Lung (tissue), 12 donors: ENCODE data around the gene GADD45A. TPM values are rescaled to one million over a fixed set of nuclear protein-coding genes. Genes with fewer than 3 reads are reported as not detected.
A peak's percentile ranks its signal among the peaks of the same experiment; 100 is the strongest.

Source experiments
- ATAC-seq: fragments of 200-7000 bp; cut with Tn5 transposase; one replicate; pipeline ENCODE4 v1.9.1; 2020; ENCODE audit warnings: moderate number of reproducible peaks; ENCODE audit not compliant: insufficient read depth, low FRiP score
- DNase-seq, 3 donors: peaks; one replicate each; pipeline ENCODE4 v3.0.0-alpha.2; 2013 to 2017
- H3K27ac ChIP-seq, 2 donors: one replicate each; pipeline ENCODE4 v1.5.1; 2013; ENCODE audit warnings: mild to moderate bottlenecking in 2 of 2, moderate library complexity in 2 of 2, control low read depth in 1 of 2, inconsistent platforms in 1 of 2, low read depth in 1 of 2, low read length in 1 of 2
- H3K27me3 ChIP-seq, 3 donors: one replicate each; pipeline ENCODE4 v1.5.1; 2013; ENCODE audit warnings: low read length in 2 of 3; ENCODE audit not compliant: control insufficient read depth in 3 of 3, insufficient read depth in 3 of 3
- H3K36me3 ChIP-seq, 4 donors: one replicate each; pipeline ENCODE4 v1.5.1; 2013; ENCODE audit warnings: low read length in 4 of 4, mild to moderate bottlenecking in 1 of 4, moderate library complexity in 1 of 4; ENCODE audit not compliant: control insufficient read depth in 4 of 4, insufficient read depth in 4 of 4
- H3K4me1 ChIP-seq, 5 donors: one replicate each; pipeline ENCODE4 v1.5.1; 2013; ENCODE audit warnings: low read length in 5 of 5, mild to moderate bottlenecking in 2 of 5, moderate library complexity in 1 of 5; ENCODE audit not compliant: control insufficient read depth in 5 of 5, insufficient read depth in 5 of 5
- H3K4me3 ChIP-seq: one replicate; pipeline ENCODE4 v1.5.1; 2013; ENCODE audit warnings: mild to moderate bottlenecking, control low read depth, moderate library complexity
- H3K9ac ChIP-seq, 2 donors: one replicate each; pipeline ENCODE4 v1.5.1; 2013; ENCODE audit warnings: low read length in 2 of 2, control low read depth in 1 of 2; ENCODE audit not compliant: insufficient read depth in 1 of 2
- H3K9me3 ChIP-seq, 4 donors: one replicate each; pipeline ENCODE4 v1.5.1; 2013; ENCODE audit warnings: low read length in 3 of 4, mild to moderate bottlenecking in 1 of 4, moderate library complexity in 1 of 4; ENCODE audit not compliant: control insufficient read depth in 4 of 4, insufficient read depth in 3 of 4
- WGBS, 2 donors: extraction: QIAGEN DNeasy Blood & Tissue Kit; methylation state at CpG; one replicate each; pipeline ENCODE4 v1.1.7; 2013; 5-methylcytosine and 5-hydroxymethylcytosine counted together
- polyA plus RNA-seq, 2 donors: library from polyadenylated mRNA; stranded (reverse); fragments of 200-250 nt; gene quantifications; one replicate each; pipeline ENCODE4 v1.2.1, GENCODE V29; 2013
- total RNA-seq, 2 donors: library from RNA; depleted of rRNA in 1 of 2; stranded (reverse); fragments of >200 nt in 1 of 2; gene quantifications; one replicate each; pipeline ENCODE4 v1.2.1, GENCODE V29; 2014 to 2021
- TF ChIP-seq, protein P1 (sequence below): IDR thresholded peaks from 2 replicates; pipeline ENCODE4 v1.5.1; 2012; ENCODE audit warnings: mild to moderate bottlenecking; ENCODE audit errors: control extremely low read depth, extremely low read depth
- donor health status: control.
- donor health status: control.
- donor health status: Bipolar disorder and iron deficiency.
- donor health status: healthy.
- donor health status: DM: yes; HTN: yes; CAD: no.

The GADD45A gene
- total and polyA plus RNA-seq, 4 donors, result 12.9 to 52.0 (median 35.2) TPM

- H3K9me3 ChIP-seq, result no peaks in the 10 kb centered on the region
- H3K27ac ChIP-seq, result peak overlapping the region in 1 of 2 donors; percentile 55
- TF ChIP-seq, protein P1, sequence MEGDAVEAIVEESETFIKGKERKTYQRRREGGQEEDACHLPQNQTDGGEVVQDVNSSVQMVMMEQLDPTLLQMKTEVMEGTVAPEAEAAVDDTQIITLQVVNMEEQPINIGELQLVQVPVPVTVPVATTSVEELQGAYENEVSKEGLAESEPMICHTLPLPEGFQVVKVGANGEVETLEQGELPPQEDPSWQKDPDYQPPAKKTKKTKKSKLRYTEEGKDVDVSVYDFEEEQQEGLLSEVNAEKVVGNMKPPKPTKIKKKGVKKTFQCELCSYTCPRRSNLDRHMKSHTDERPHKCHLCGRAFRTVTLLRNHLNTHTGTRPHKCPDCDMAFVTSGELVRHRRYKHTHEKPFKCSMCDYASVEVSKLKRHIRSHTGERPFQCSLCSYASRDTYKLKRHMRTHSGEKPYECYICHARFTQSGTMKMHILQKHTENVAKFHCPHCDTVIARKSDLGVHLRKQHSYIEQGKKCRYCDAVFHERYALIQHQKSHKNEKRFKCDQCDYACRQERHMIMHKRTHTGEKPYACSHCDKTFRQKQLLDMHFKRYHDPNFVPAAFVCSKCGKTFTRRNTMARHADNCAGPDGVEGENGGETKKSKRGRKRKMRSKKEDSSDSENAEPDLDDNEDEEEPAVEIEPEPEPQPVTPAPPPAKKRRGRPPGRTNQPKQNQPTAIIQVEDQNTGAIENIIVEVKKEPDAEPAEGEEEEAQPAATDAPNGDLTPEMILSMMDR, result no peak
- WGBS, 2 donors, result 53 to 70% methylated on average over 3 of the region's 3 CpGs
- ATAC-seq (no peak), DNase-seq (no peak)
- H3K36me3 ChIP-seq, result no peaks in the 10 kb centered on the region
- H3K27me3 ChIP-seq, result no peaks in the 10 kb centered on the region
- no peak overlapping the region for H3K9ac ChIP-seq
- H3K4me1 ChIP-seq, result peaks cover 0 to 31% (median 6%) of the 10 kb centered on the region in 5 donors
- H3K4me3 ChIP-seq, result no peak overlapping the region
Observed at GRCh38 chr1:67682659-67683197, 2.3 kb upstream of the GADD45A start.

- 25 to 42% methylated on average over 3 of the region's 3 CpGs for WGBS, 2 donors
- peaks cover 0 to 27% (median 6%) of the 10 kb centered on the region in 5 donors for H3K4me1 ChIP-seq
- peak overlapping the region in 1 of 2 donors; percentile 55 for H3K27ac ChIP-seq
- no peak overlapping the region for H3K9ac ChIP-seq
- DNase-seq, result no peak
- H3K9me3 ChIP-seq, result no peaks in the 10 kb centered on the region
- no peak overlapping the region for H3K4me3 ChIP-seq
- no peaks in the 10 kb centered on the region for H3K36me3 ChIP-seq
- no peak for ATAC-seq
- TF ChIP-seq, protein P1, result no peak
- H3K27me3 ChIP-seq, result no peaks in the 10 kb centered on the region
Observed at GRCh38 chr1:67683316-67683715, 1.7 kb upstream of the GADD45A start.

DNA sequence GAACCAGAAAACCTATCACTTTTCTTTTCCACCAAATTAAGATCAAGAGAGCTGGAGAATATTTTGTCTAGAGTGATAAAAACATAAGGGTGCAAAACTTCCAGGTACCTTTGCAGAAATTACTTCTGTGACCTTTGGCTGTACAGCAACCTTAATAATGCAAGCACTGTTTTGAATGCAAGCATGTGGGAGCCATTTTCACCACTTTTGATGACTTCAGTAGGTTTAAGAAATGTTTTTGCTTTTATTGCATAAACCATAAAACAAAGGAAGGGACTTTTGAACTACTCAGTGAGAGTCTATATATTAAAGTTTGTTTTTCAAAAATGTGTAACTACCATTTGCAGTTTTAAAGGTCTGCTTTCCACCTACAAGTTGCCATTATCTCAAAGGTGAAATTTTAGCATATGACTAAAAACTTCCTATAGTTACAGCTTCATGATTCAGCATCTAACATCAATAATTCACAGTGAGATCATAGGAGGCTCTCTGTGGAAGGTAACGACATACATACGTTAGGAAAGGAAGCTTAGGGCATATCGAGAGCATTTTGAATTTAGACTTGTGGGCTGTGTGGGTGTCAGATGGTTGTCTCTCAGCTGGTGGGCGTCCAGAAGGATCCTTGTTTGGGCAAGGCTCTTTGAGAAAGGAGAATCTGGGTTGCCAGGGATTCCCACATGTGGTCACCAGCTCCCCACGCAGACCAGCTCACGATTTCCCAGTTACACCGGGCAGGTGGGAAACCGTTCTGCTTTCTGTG, 1.1 kb upstream of the GADD45A start:
- TF ChIP-seq, protein P1, result no peak
- peaks cover 0 to 22% (median 6%) of the 10 kb centered on the region in 5 donors for H3K4me1 ChIP-seq

More for the DNA sequence above, 1.1 kb upstream of the GADD45A start:
- Histone ChIP-seq H3K27me3 (no peaks in the 10 kb centered on the region), H3K4me3 (no peak overlapping the region), H3K36me3 (peaks cover 0 to 5% (median 3%) of the 10 kb centered on the region in 4 donors), H3K9ac (no peak overlapping the region), H3K27ac (peak overlapping the region; percentile 9 to 74), H3K9me3 (no peaks in the 10 kb centered on the region)
- WGBS, 2 donors, result 10 to 25% methylated on average over 8 of the region's 8 CpGs
- ATAC-seq (no peak), DNase-seq (no peak)
